Fibroblast of skin of right quadriceps (primary cell): ENCODE results near the gene CCL7.
"Not testable (repeated sequence)": the region's sequence is repeated elsewhere in the genome, so short reads cannot be mapped to it uniquely, and the experiment has no call there.

ENCODE experiments used
- DNase-seq: peaks from one replicate; pipeline ENCODE4 v3.0.0-alpha.2; 2013

CCL7 gene

GRCh38 chr17:34269969-34270368 lies at the start of gene CCL7:
TSS of gene CCL7 (plus strand) at chr17:34270221. CDS start at chr17:34270291, 70 bp downstream.
- peak; percentile 71 for DNase-seq

GRCh38 chr17:34220752-34221395 lies 49.1 kb upstream of the CCL7 start:
- no peak for DNase-seq

GRCh38 chr17:34221411-34221810 lies 48.6 kb upstream of the CCL7 start:
- no peak for DNase-seq

- DNase-seq, result no peak
Observed at GRCh38 chr17:34222722-34223497, 47.1 kb upstream of the CCL7 start.

GRCh38 chr17:34225046-34225445 lies 45.0 kb upstream of the CCL7 start:
- no peak for DNase-seq

GRCh38 chr17:34226011-34226743 lies 43.8 kb upstream of the CCL7 start:
- DNase-seq, result peak; percentile 41

- DNase-seq, result no peak
Observed at GRCh38 chr17:34226744-34227034, 43.3 kb upstream of the CCL7 start.

- DNase-seq, result not testable (repeated sequence)
Observed at GRCh38 chr17:34227293-34227692, 42.7 kb upstream of the CCL7 start.

- no peak for DNase-seq
Observed at GRCh38 chr17:34227707-34228106, 42.3 kb upstream of the CCL7 start.

- DNase-seq, result no peak
Observed at GRCh38 chr17:34228781-34229180, 41.2 kb upstream of the CCL7 start.

- no peak for DNase-seq
Observed at GRCh38 chr17:34230342-34230741, 39.7 kb upstream of the CCL7 start.

GRCh38 chr17:34234616-34235015 lies 35.4 kb upstream of the CCL7 start:
- DNase-seq, result no peak

GRCh38 chr17:34235389-34236028 lies 34.5 kb upstream of the CCL7 start:
- no peak for DNase-seq

GRCh38 chr17:34236281-34236892 lies 33.6 kb upstream of the CCL7 start:
- no peak for DNase-seq

- no peak for DNase-seq
Observed at GRCh38 chr17:34237458-34237857, 32.6 kb upstream of the CCL7 start.

- DNase-seq, result no peak
Observed at GRCh38 chr17:34241062-34241461, 29.0 kb upstream of the CCL7 start.

GRCh38 chr17:34242587-34243363 lies 27.2 kb upstream of the CCL7 start:
- no peak for DNase-seq

GRCh38 chr17:34243364-34244320 lies 26.4 kb upstream of the CCL7 start:
- no peak for DNase-seq

GRCh38 chr17:34245351-34245905 lies 24.6 kb upstream of the CCL7 start:
- DNase-seq, result no peak

- DNase-seq, result no peak
Observed at GRCh38 chr17:34246446-34246845, 23.6 kb upstream of the CCL7 start.

- DNase-seq, result no peak
Observed at GRCh38 chr17:34246881-34247280, 23.1 kb upstream of the CCL7 start.
